SU-DHL-6 (cell line): ENCODE measurements around the gene YIPF5.

ENCODE experiments used
- H2AFZ ChIP-seq: fragments of 200-600 bp; sonication (generic); 2 replicates; pipeline ENCODE4 v1.6.1; 2014; ENCODE audit warnings: low read depth, mild to moderate bottlenecking, moderate library complexity, mixed read lengths, antibody characterized with exemption, low read length; ENCODE audit not compliant: severe bottlenecking
- H3F3A ChIP-seq: fragments of 200-600 bp; shearing (Covaris generic); 2 replicates; pipeline ENCODE4 v1.6.0; 2016; ENCODE audit warnings: antibody characterized with exemption, mild to moderate bottlenecking; ENCODE audit not compliant: insufficient read depth
- H3K27ac ChIP-seq: fragments of 200-600 bp; sonication (generic); 2 replicates; pipeline ENCODE4 v1.5.1; 2016; ENCODE audit warnings: low read depth, mild to moderate bottlenecking, low read length, moderate library complexity, mixed read lengths
- H3K27me3 ChIP-seq: fragments of 200-600 bp; sonication (generic), shearing (Covaris generic); 2 replicates; pipeline ENCODE4 v1.6.0; 2014; ENCODE audit warnings: mild to moderate bottlenecking, low read length
- H3K36me3 ChIP-seq: fragments of 200-600 bp; sonication (generic); 2 replicates; pipeline ENCODE4 v1.6.1; 2014; ENCODE audit warnings: mild to moderate bottlenecking, low read length, mixed read lengths
- H3K4me2 ChIP-seq: fragments of 300-600, 200-600 bp; shearing (Covaris generic), sonication (generic); 2 replicates; pipeline ENCODE4 v1.6.0; 2014; ENCODE audit warnings: low read length, low read depth, mild to moderate bottlenecking; ENCODE audit not compliant: poor library complexity, severe bottlenecking
- H3K4me3 ChIP-seq: fragments of 200-600 bp; sonication (generic); 2 replicates; pipeline ENCODE4 v1.5.1; 2014; ENCODE audit warnings: antibody characterized with exemption, low read length, mild to moderate bottlenecking, mixed read lengths; ENCODE audit not compliant: insufficient read depth, poor library complexity, severe bottlenecking
- H3K79me2 ChIP-seq: fragments of 200-600 bp; sonication (generic); 2 replicates; pipeline ENCODE4 v1.6.1; 2014; ENCODE audit warnings: mild to moderate bottlenecking, low read length, moderate library complexity; ENCODE audit not compliant: insufficient read depth
- H3K9ac ChIP-seq: fragments of 200-600 bp; sonication (generic); 2 replicates; pipeline ENCODE4 v1.7.0; 2014; ENCODE audit warnings: mild to moderate bottlenecking, low read length
- H3K9me2 ChIP-seq: fragments of 200-600 bp; sonication (generic); replicated peaks from 2 replicates; pipeline ENCODE4 v1.6.1; 2014; ENCODE audit warnings: low read length; ENCODE audit not compliant: insufficient read depth
- H3K9me3 ChIP-seq: fragments of 200-600 bp; sonication (generic); 2 replicates; pipeline ENCODE4 v1.6.1; 2014; ENCODE audit warnings: low read length, mixed read lengths; ENCODE audit not compliant: insufficient read depth
- H4K20me1 ChIP-seq: fragments of 200-600 bp; sonication (generic); 2 replicates; pipeline ENCODE4 v1.6.1; 2014; ENCODE audit warnings: low read depth, mild to moderate bottlenecking, antibody characterized with exemption, low read length, moderate library complexity, mixed read lengths
- EZH2phosphoT487 ChIP-seq: fragments of 200-600 bp; sonication (generic), shearing (Covaris generic); conservative IDR thresholded peaks from 2 replicates; pipeline ENCODE4 v1.6.1; 2018; ENCODE audit warnings: mild to moderate bottlenecking, antibody characterized with exemption, low read length, moderate library complexity, mixed read lengths
- TF ChIP-seq, protein P1 (sequence below): fragments of 200-600 bp; sonication (generic); IDR thresholded peaks from one replicate; pipeline ENCODE4 v1.5.1; 2017; ENCODE audit warnings: antibody characterized with exemption, mild to moderate bottlenecking, low read length, moderate library complexity; ENCODE audit not compliant: insufficient read depth, poor library complexity, severe bottlenecking

YIPF5 gene

DNA sequence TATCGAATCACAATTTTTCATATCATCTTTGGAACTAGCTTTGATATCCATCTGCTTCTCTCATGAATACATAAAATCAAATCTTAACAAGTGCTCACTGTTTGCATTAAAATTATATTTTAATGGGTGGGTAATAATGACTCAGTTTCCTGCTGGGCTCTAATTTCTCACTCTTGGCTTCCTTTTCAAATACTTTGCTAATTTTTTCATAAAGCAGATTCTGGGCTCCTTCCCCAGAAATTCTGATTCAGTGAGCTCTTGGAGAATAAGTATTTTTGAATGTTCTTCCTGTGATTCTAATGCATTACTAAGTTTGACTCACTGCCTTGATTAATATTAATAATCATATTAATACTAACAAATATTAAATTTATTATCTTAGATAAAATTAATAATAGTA, 48.9 kb downstream of the YIPF5 start:
- Histone ChIP-seq H3K4me3 (no peak overlapping the region), H3K4me2 (no peak overlapping the region), H3K9ac (no peak overlapping the region), H3K79me2 (no peaks in the 10 kb centered on the region), H3K27ac (no peak overlapping the region), H3K36me3 (no peaks in the 10 kb centered on the region), H4K20me1 (no peaks in the 10 kb centered on the region), H3K9me3 (no peaks in the 10 kb centered on the region), H3K9me2 (no peaks in the 10 kb centered on the region), H3F3A (no peaks in the 10 kb centered on the region), H3K27me3 (no peaks in the 10 kb centered on the region), H2AFZ (no peak overlapping the region)
- TF ChIP-seq, protein P1, sequence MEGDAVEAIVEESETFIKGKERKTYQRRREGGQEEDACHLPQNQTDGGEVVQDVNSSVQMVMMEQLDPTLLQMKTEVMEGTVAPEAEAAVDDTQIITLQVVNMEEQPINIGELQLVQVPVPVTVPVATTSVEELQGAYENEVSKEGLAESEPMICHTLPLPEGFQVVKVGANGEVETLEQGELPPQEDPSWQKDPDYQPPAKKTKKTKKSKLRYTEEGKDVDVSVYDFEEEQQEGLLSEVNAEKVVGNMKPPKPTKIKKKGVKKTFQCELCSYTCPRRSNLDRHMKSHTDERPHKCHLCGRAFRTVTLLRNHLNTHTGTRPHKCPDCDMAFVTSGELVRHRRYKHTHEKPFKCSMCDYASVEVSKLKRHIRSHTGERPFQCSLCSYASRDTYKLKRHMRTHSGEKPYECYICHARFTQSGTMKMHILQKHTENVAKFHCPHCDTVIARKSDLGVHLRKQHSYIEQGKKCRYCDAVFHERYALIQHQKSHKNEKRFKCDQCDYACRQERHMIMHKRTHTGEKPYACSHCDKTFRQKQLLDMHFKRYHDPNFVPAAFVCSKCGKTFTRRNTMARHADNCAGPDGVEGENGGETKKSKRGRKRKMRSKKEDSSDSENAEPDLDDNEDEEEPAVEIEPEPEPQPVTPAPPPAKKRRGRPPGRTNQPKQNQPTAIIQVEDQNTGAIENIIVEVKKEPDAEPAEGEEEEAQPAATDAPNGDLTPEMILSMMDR = no peak
- TF ChIP-seq EZH2phosphoT487 = no peak

DNA sequence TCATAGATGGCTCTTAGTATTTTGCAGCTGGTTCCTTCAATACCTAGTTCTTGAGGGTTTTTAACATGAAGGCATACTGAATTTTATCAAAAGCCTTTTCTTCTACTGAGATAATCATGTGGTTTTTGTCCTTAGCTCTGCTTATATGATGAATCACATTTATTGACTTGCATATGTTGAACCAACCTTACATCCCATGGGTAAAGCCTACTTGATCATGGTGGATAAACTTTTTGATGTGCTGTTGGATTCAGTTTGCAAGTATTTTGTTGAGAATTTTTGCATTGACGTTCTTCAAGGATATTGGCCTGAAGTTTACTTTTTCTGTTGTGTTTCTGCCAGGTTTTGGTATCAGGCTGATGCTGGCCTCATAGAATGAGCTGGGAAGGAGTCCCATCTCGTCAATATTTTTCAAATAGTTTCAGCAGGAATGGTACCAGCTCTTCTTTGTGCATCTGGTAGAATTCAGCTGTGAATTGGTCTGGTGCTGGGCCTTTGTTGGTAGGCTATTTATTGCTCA, 49.7 kb downstream of the YIPF5 start:
- no peaks in the 10 kb centered on the region for H4K20me1 ChIP-seq
- H3K36me3 ChIP-seq = no peaks in the 10 kb centered on the region
- no peaks in the 10 kb centered on the region for H3K27me3 ChIP-seq
- H3K4me2 ChIP-seq = no peak overlapping the region
- no peak overlapping the region for H3K9ac ChIP-seq
- H3K27ac ChIP-seq = no peak overlapping the region
- H3K4me3 ChIP-seq = no peak overlapping the region
- H3K79me2 ChIP-seq = no peaks in the 10 kb centered on the region
- H3K9me3 ChIP-seq = no peaks in the 10 kb centered on the region
- no peak overlapping the region for H2AFZ ChIP-seq
- H3K9me2 ChIP-seq = no peaks in the 10 kb centered on the region
- H3F3A ChIP-seq = no peaks in the 10 kb centered on the region
- TF ChIP-seq EZH2phosphoT487 = no peak
- TF ChIP-seq, protein P1 = no peak

DNA sequence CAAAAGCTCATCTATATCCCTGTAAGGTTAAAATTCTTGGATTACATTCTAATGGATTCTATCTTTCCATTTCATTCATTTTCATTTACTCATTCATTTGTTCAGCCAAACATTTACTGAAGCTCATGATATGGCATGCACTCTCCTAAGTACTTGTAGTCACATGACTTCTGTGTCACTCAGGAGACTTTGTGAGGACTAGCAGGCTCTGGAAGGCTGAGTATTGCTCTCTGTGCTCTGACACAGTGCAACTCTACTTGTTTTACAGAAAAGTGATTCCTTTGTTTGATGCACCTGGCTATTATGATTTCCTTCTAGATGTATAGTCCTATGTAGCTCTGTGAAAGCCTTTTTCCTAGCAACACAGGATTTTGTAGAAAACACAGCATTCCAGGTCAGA, 53.0 kb downstream of the YIPF5 start:
- Histone ChIP-seq H3K9me2 (no peaks in the 10 kb centered on the region), H3K9me3 (no peaks in the 10 kb centered on the region), H3K27ac (no peak overlapping the region), H4K20me1 (no peaks in the 10 kb centered on the region), H3K27me3 (no peaks in the 10 kb centered on the region), H3F3A (no peaks in the 10 kb centered on the region), H3K4me2 (no peak overlapping the region), H3K9ac (no peak overlapping the region), H3K4me3 (no peak overlapping the region), H2AFZ (no peak overlapping the region), H3K79me2 (no peaks in the 10 kb centered on the region), H3K36me3 (no peaks in the 10 kb centered on the region)
- TF ChIP-seq, protein P1 = no peak
- no peak for TF ChIP-seq EZH2phosphoT487
